Measurements from ENCODE around the gene CLASP1. TPM values are rescaled to one million over a fixed set of nuclear protein-coding genes. Genes with fewer than 3 reads are reported as not detected.

The CLASP1 gene
- total and polyA plus RNA-seq, 2 experiments from 2014 or later, result 16.6 to 56.3 TPM

DNA sequence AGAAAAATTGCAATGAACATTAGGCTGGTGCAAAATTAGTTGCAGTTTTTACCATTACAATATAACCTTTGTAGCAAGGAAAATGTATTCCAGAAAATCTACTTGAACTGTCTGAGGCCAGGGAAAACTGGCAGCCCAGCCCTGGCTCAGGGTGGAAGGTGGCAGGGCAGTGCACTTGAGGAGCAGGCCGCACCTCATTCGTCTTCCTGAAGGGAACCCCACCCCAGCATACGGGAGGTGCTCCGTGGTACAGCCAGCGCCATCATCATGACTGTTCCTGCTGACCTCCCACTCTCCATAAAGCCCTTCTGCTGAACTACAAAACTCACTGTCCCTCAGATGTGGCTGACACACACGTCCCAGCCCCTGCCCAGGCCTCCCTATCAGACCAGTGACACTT is 298.4 kb downstream of the CLASP1 start (continued):
- TF ChIP-seq, protein P1, sequence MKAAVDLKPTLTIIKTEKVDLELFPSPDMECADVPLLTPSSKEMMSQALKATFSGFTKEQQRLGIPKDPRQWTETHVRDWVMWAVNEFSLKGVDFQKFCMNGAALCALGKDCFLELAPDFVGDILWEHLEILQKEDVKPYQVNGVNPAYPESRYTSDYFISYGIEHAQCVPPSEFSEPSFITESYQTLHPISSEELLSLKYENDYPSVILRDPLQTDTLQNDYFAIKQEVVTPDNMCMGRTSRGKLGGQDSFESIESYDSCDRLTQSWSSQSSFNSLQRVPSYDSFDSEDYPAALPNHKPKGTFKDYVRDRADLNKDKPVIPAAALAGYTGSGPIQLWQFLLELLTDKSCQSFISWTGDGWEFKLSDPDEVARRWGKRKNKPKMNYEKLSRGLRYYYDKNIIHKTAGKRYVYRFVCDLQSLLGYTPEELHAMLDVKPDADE (IDR thresholded peaks at IDR 0.05), result no peak
- TF ChIP-seq, protein P2, sequence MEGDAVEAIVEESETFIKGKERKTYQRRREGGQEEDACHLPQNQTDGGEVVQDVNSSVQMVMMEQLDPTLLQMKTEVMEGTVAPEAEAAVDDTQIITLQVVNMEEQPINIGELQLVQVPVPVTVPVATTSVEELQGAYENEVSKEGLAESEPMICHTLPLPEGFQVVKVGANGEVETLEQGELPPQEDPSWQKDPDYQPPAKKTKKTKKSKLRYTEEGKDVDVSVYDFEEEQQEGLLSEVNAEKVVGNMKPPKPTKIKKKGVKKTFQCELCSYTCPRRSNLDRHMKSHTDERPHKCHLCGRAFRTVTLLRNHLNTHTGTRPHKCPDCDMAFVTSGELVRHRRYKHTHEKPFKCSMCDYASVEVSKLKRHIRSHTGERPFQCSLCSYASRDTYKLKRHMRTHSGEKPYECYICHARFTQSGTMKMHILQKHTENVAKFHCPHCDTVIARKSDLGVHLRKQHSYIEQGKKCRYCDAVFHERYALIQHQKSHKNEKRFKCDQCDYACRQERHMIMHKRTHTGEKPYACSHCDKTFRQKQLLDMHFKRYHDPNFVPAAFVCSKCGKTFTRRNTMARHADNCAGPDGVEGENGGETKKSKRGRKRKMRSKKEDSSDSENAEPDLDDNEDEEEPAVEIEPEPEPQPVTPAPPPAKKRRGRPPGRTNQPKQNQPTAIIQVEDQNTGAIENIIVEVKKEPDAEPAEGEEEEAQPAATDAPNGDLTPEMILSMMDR (conservative IDR thresholded peaks at IDR 0.05; ENCODE audit: low read depth in 2 of 2), result no peak

- Histone ChIP-seq H3K27me3 (ENCODE audit: insufficient read depth) (no peaks in the 10 kb centered on the region), H3K27ac (ENCODE audit: low read depth) (no peak overlapping the region), H3K9me2 (ENCODE audit: insufficient read depth) (no peaks in the 10 kb centered on the region), H4K20me1 (replicated peaks; ENCODE audit: insufficient read depth) (no peaks in the 10 kb centered on the region; the same call in 1 of the 2 replicates), H3K4me3 (no peak overlapping the region), H2AFZ (no peak overlapping the region), H3K36me3 (ENCODE audit: insufficient read depth) (peaks cover 12% of the 10 kb centered on the region; the same call in 1 of the 2 replicates), H3K79me2 (replicated peaks; ENCODE audit: insufficient read depth) (no peaks in the 10 kb centered on the region), H3K4me2 (no peak overlapping the region), H3K4me1 (ENCODE audit: insufficient read depth) (no peaks in the 10 kb centered on the region), H3F3A (replicated peaks; ENCODE audit: low read depth) (no peaks in the 10 kb centered on the region)
- peaks cover 3% of the 10 kb centered on the region for H3K27me3 Mint-ChIP-seq (ENCODE audit: insufficient read depth, low read depth, poor library complexity)
- ATAC-seq (no peak), DNase-seq (ENCODE audit: low spot score) (no peak)
- TF ChIP-seq STAT1 (IDR thresholded peaks at IDR 0.05; ENCODE audit: unreplicated experiment), result no peak
- no peak for TF ChIP-seq POLR2AphosphoS5 (IDR thresholded peaks at IDR 0.05; ENCODE audit: low read depth)
- TF ChIP-seq, protein P1 (IDR thresholded peaks at IDR 0.05), result no peak
- no peak for TF ChIP-seq REST (IDR thresholded peaks at IDR 0.05; ENCODE audit: unreplicated experiment)
- no peak for TF ChIP-seq CREB1 (CRISPR knock-in tag; IDR thresholded peaks at IDR 0.05; ENCODE audit: low read depth)
- TF ChIP-seq JUNB (IDR thresholded peaks at IDR 0.05; ENCODE audit: unreplicated experiment), result no peak
- no peak for TF ChIP-seq ZNF462 (CRISPR knock-in tag; IDR thresholded peaks at IDR 0.05)
- TF ChIP-seq EZH2 (IDR thresholded peaks at IDR 0.05; ENCODE audit: low read depth, unreplicated experiment), result no peak
- no peak for TF ChIP-seq ZNF114 (CRISPR knock-in tag; IDR thresholded peaks at IDR 0.05)
- TF ChIP-seq ZNF331 (CRISPR knock-in tag; IDR thresholded peaks at IDR 0.05; ENCODE audit: low read depth), result no peak
- no peak for TF ChIP-seq EZH2phosphoT487 (IDR thresholded peaks at IDR 0.05; ENCODE audit: unreplicated experiment)
- H3K27ac Mint-ChIP-seq, result no peak overlapping the region
- H3K36me3 Mint-ChIP-seq (ENCODE audit: low read depth), result peaks cover 50% of the 10 kb centered on the region
- H3K4me3 Mint-ChIP-seq, result no peak overlapping the region
- no peaks in the 10 kb centered on the region for H3K4me1 Mint-ChIP-seq
- no peaks in the 10 kb centered on the region for H3K9me3 Mint-ChIP-seq
Observed at GRCh38 chr2:121350402-121350775, 298.9 kb downstream of the CLASP1 start.
